ENCODE results near the gene PGAM1. TPM values are rescaled to one million over a fixed set of nuclear protein-coding genes. Genes with fewer than 3 reads are reported as not detected.

Gene PGAM1
- total and polyA plus RNA-seq, 2 of the 4 experiments (the other 2 are of a cell fraction): 686 to 841 TPM

- no peaks in the 10 kb centered on the region for H3K4me1 ChIP-seq (ENCODE audit: control insufficient read depth, insufficient read depth, low read length)
These were observed 41.4 kb upstream of the PGAM1 start for GRCh38 chr10:97384641-97385040.

More at GRCh38 chr10:97384641-97385040, 41.4 kb upstream of the PGAM1 start:
- Histone ChIP-seq H2BK5ac (ENCODE audit: low read depth, low read length, poor library complexity, severe bottlenecking) (no peak overlapping the region), H4K20me1 (ENCODE audit: insufficient read depth, low read length) (no peaks in the 10 kb centered on the region), H3K56ac (ENCODE audit: extremely low read depth, insufficient read depth, low read length) (no peak overlapping the region), H3K9me1 (ENCODE audit: insufficient read depth, low read length) (no peaks in the 10 kb centered on the region; the same call in 1 of the 2 replicates), H2BK15ac (ENCODE audit: low read depth, low read length) (no peak overlapping the region), H4K8ac (ENCODE audit: low read depth in 2 of 2, low read length in 2 of 2) (no peak overlapping the region), H3K23ac (ENCODE audit: low read depth, low read length) (no peak overlapping the region), H3K36me3 (ENCODE audit: control insufficient read depth, insufficient read depth, low read length) (peaks cover 29% of the 10 kb centered on the region), H3K4ac (ENCODE audit: low read depth, low read length) (no peak overlapping the region), H3K27me3 (ENCODE audit: control insufficient read depth, insufficient read depth, low read length) (no peaks in the 10 kb centered on the region), H3K18ac (ENCODE audit: low read depth, low read length) (no peak overlapping the region), H2AK9ac (replicated peaks; ENCODE audit: low read depth, low read length, poor library complexity) (no peak overlapping the region), H2BK20ac (ENCODE audit: low read depth, low read length) (no peak overlapping the region), H3K14ac (replicated peaks; ENCODE audit: low read depth, low read length) (no peak overlapping the region), H3K27ac (ENCODE audit: insufficient read depth, low read length) (no peak overlapping the region), H2BK120ac (ENCODE audit: low read depth, low read length) (no peak overlapping the region), H3K4me2 (ENCODE audit: low read depth, low read length) (no peak overlapping the region), H3K79me1 (ENCODE audit: low read depth in 1 of 2, low read length in 2 of 2) (no peaks in the 10 kb centered on the region), H2AK5ac (ENCODE audit: low read depth, low read length) (no peak overlapping the region), H3K9me3 (ENCODE audit: control insufficient read depth, insufficient read depth, low read length) (no peaks in the 10 kb centered on the region), H3K4me3 (ENCODE audit: insufficient read depth, low read depth, low read length) (no peak overlapping the region), H3K9ac (ENCODE audit: low read depth, low read length) (no peak overlapping the region), H4K91ac (ENCODE audit: insufficient read depth, low read depth, low read length) (no peak overlapping the region), H2AFZ (replicated peaks; ENCODE audit: low read length, poor library complexity) (no peak overlapping the region), H4K5ac (ENCODE audit: low read depth, low read length) (no peak overlapping the region)
- DNase-seq (no peak), ATAC-seq (ENCODE audit: low read depth) (no peak)
- WGBS, 2 experiments (ENCODE audit: extremely low coverage in 2 of 2, insufficient read length in 1 of 2): no CpG with 5 or more reads among the region's 6 CpGs
- no TSS peak for BruUV-seq (replicated peaks)
- TF ChIP-seq FOS (IDR thresholded peaks at IDR 0.05; ENCODE audit: low read depth, low read length) (no peak), USF2 (IDR thresholded peaks at IDR 0.05; ENCODE audit: low read depth, low read length) (no peak), MAZ (IDR thresholded peaks at IDR 0.05; ENCODE audit: borderline replicate concordance, low read depth, low read length) (no peak), RCOR1 (IDR thresholded peaks at IDR 0.05; ENCODE audit: insufficient replicate concordance, low read length) (no peak), BHLHE40 (IDR thresholded peaks at IDR 0.05; ENCODE audit: low read depth, low read length) (no peak), MAFK (IDR thresholded peaks at IDR 0.05; ENCODE audit: low read depth, low read length) (no peak), SMC3 (IDR thresholded peaks at IDR 0.05; ENCODE audit: low read depth, low read length) (no peak), NFE2L2 (IDR thresholded peaks at IDR 0.05; ENCODE audit: low read depth, low read length) (no peak), CEBPB (IDR thresholded peaks at IDR 0.05; ENCODE audit: low read depth, low read length) (no peak), RAD21 (IDR thresholded peaks at IDR 0.05; ENCODE audit: low read length) (no peak), CHD1 (IDR thresholded peaks at IDR 0.05; ENCODE audit: low read depth, low read length) (no peak), POLR2A (IDR thresholded peaks at IDR 0.05; ENCODE audit: low read depth, low read length) (no peak)
- intact Hi-C loops (cut with micrococcal nuclease): no loop called here
- CTCF ChIA-PET: no interaction called here
- in situ Hi-C loops (cut with MboI; ENCODE audit: low sequenced_read_pairs): no loop called here
- dilution Hi-C loops (cut with HindIII; ENCODE audit: low sequenced_read_pairs, unreplicated experiment): no loop called here
- POLR2A ChIA-PET (ENCODE audit: unreplicated experiment): no interaction called here
